PC-9 (cell line): ENCODE measurements around the gene HERPUD2. TPM values are rescaled to one million over a fixed set of nuclear protein-coding genes. Genes with fewer than 3 reads are reported as not detected.

Experiments
- BruUV-seq: library from RNA; stranded (reverse); fragments of 400-500 nt; replicated peaks from 2 replicates; lab custom pipeline; 2021; lab: Mats Ljungman, UMichigan
- CTCF ChIA-PET: fragments of 300-600 bp; sonication (Branson Sonifier 250); formaldehyde crosslinking; loops from one replicate; lab custom pipeline; 2022; ENCODE audit warnings: antibody characterized with exemption; lab: Charles Lee
- POLR2A ChIA-PET: fragments of 300-600 bp; sonication (Branson Sonifier 250); formaldehyde crosslinking; loops from one replicate; lab custom pipeline; 2022; ENCODE audit warnings: antibody characterized with exemption; ENCODE audit not compliant: unreplicated experiment; lab: Charles Lee
- DNase-seq, 2 experiments: peaks; one replicate each; pipeline versions ENCODE4 v3.0.0 to v3.0.0-alpha.2; 2015 to 2022; ENCODE audit warnings: mixed read lengths in 1 of 2
- H2AFZ ChIP-seq: fragments of 200-600 bp; sonication (generic); 2 replicates; pipeline ENCODE4 v1.8.1; 2017; ENCODE audit warnings: antibody characterized with exemption
- H3F3A ChIP-seq: fragments of 200-600 bp; sonication (generic); 2 replicates; pipeline ENCODE4 v1.8.1; 2017; ENCODE audit warnings: antibody characterized with exemption, mild to moderate bottlenecking, low read depth; ENCODE audit not compliant: insufficient read depth
- H3K27ac ChIP-seq: fragments of 200-600 bp; sonication (generic); 2 replicates; pipeline ENCODE4 v1.6.1; 2016; ENCODE audit warnings: mixed run types
- H3K27me3 ChIP-seq: fragments of 200-600 bp; sonication (generic); 2 replicates; pipeline ENCODE4 v1.6.1; 2016; ENCODE audit warnings: low read depth, mixed run types; ENCODE audit not compliant: insufficient read depth
- H3K36me3 ChIP-seq: fragments of 200-600 bp; sonication (generic); 2 replicates; pipeline ENCODE4 v1.6.1; 2016; ENCODE audit warnings: low read depth, mixed run types
- H3K4me1 ChIP-seq: fragments of 200-600 bp; sonication (generic); replicated peaks from 2 replicates; pipeline ENCODE4 v1.6.1; 2016; ENCODE audit warnings: mixed run types; ENCODE audit not compliant: insufficient read depth
- H3K4me2 ChIP-seq: fragments of 200-600 bp; sonication (generic); 2 replicates; pipeline ENCODE4 v1.6.1; 2017; ENCODE audit warnings: mixed run types
- H3K4me3 ChIP-seq: fragments of 200-600 bp; sonication (generic); 2 replicates; pipeline ENCODE4 v1.6.1; 2016; ENCODE audit warnings: mixed run types
- H3K79me2 ChIP-seq: fragments of 200-600 bp; sonication (generic); 2 replicates; pipeline ENCODE4 v1.6.1; 2017; ENCODE audit warnings: low read depth, mixed run types
- H3K9me2 ChIP-seq: fragments of 200-600 bp; sonication (generic); 2 replicates; pipeline ENCODE4 v1.8.1; 2017; ENCODE audit warnings: mild to moderate bottlenecking; ENCODE audit not compliant: insufficient read depth
- H3K9me3 ChIP-seq: fragments of 200-600 bp; sonication (generic); 2 replicates; pipeline ENCODE4 v1.8.1; 2016; ENCODE audit warnings: low read depth; ENCODE audit not compliant: insufficient read depth
- H4K20me1 ChIP-seq: fragments of 200-600 bp; sonication (generic); 2 replicates; pipeline ENCODE4 v1.8.1; 2017; ENCODE audit not compliant: insufficient read depth
- CTCF ChIP-seq: fragments of 200-600 bp; sonication (generic); conservative IDR thresholded peaks from 2 replicates; pipeline ENCODE4 v1.6.1; 2017; ENCODE audit warnings: mixed run types, antibody characterized with exemption, mild to moderate bottlenecking, moderate library complexity
- EZH2 ChIP-seq: fragments of 200-600 bp; sonication (generic); IDR thresholded peaks from 2 replicates; pipeline ENCODE4 v1.8.0; 2017; ENCODE audit warnings: antibody characterized with exemption, low read depth
- intact Hi-C: fragments of 100-400 bp; cut with micrococcal nuclease; formaldehyde crosslinking; loops from one replicate; pipeline ENCODE4 v1.10.0; 2022; ENCODE audit not compliant: unreplicated experiment
- total RNA-seq: library from RNA; stranded (reverse); gene quantifications from 2 replicates; pipeline ENCODE4 v1.2.3, GENCODE V29; 2021

Gene HERPUD2
- total RNA-seq, 1 experiment from 2014 or later: 53.4 TPM

- TF ChIP-seq EZH2 (no peak), CTCF (no peak)
- no peaks in the 10 kb centered on the region for H3K27me3 ChIP-seq
- H4K20me1 ChIP-seq: no peaks in the 10 kb centered on the region
- no peak overlapping the region for H3K4me3 ChIP-seq
- peaks cover 10% of the 10 kb centered on the region for H3K9me3 ChIP-seq
- DNase-seq: no peak
- H3K4me1 ChIP-seq: no peaks in the 10 kb centered on the region
- H3K27ac ChIP-seq: no peak overlapping the region
- intact Hi-C loops: no loop called here
- no peak overlapping the region for H3K4me2 ChIP-seq
- H3F3A ChIP-seq: no peaks in the 10 kb centered on the region
- ChIA-PET POLR2A (interaction anchor here (0.6 kb wide), 1 partner anchor 11 kb away, joined by 7 read pairs; no protein-coding TSS in a partner anchor), CTCF (no interaction called here)
- peaks cover 18% of the 10 kb centered on the region for H3K79me2 ChIP-seq
- no peak overlapping the region for H2AFZ ChIP-seq
- H3K9me2 ChIP-seq: no peaks in the 10 kb centered on the region
- H3K36me3 ChIP-seq: peaks cover 12% of the 10 kb centered on the region; the same call in 1 of the 2 replicates
- BruUV-seq: no TSS peak
Measured at GRCh38 chr7:35650751-35651150, 44.2 kb downstream of the HERPUD2 start.

- DNase-seq: no peak
- H4K20me1 ChIP-seq: no peaks in the 10 kb centered on the region
- intact Hi-C loops: no loop called here
- no peak overlapping the region for H3K4me2 ChIP-seq
- TF ChIP-seq EZH2 (no peak), CTCF (no peak)
- H3F3A ChIP-seq: no peaks in the 10 kb centered on the region; the same call in 1 of the 2 replicates
- H2AFZ ChIP-seq: no peak overlapping the region
- H3K27ac ChIP-seq: no peak overlapping the region
- no peaks in the 10 kb centered on the region for H3K27me3 ChIP-seq
- H3K4me1 ChIP-seq: no peaks in the 10 kb centered on the region
- BruUV-seq: no TSS peak
- H3K9me2 ChIP-seq: no peaks in the 10 kb centered on the region
- peaks cover 10% of the 10 kb centered on the region for H3K9me3 ChIP-seq
- no peak overlapping the region for H3K4me3 ChIP-seq
- peaks cover 12% of the 10 kb centered on the region; the same call in 1 of the 2 replicates for H3K36me3 ChIP-seq
- ChIA-PET POLR2A (no interaction called here), CTCF (interaction anchor here (0.6 kb wide), 1 partner anchor 506 kb away, joined by 3 read pairs; no protein-coding TSS in a partner anchor)
- peaks cover 10% of the 10 kb centered on the region for H3K79me2 ChIP-seq
Measured at GRCh38 chr7:35649711-35650110, 45.2 kb downstream of the HERPUD2 start.

GRCh38 chr7:35648367-35648766 lies 46.6 kb downstream of the HERPUD2 start:
- peaks cover 12% of the 10 kb centered on the region; the same call in 1 of the 2 replicates for H3K36me3 ChIP-seq
- no peaks in the 10 kb centered on the region for H3K27me3 ChIP-seq
- H3K4me2 ChIP-seq: no peak overlapping the region
- H2AFZ ChIP-seq: no peak overlapping the region
- H3K4me3 ChIP-seq: no peak overlapping the region
- no peaks in the 10 kb centered on the region for H3K4me1 ChIP-seq
- H3K9me3 ChIP-seq: peaks cover 10% of the 10 kb centered on the region
- no TSS peak for BruUV-seq
- peaks cover 9% of the 10 kb centered on the region for H3K79me2 ChIP-seq
- H3F3A ChIP-seq: no peaks in the 10 kb centered on the region; the same call in 1 of the 2 replicates
- no peak for DNase-seq
- no peaks in the 10 kb centered on the region for H4K20me1 ChIP-seq
- ChIA-PET CTCF (no interaction called here), POLR2A (no interaction called here)
- TF ChIP-seq CTCF (no peak), EZH2 (no peak)
- no peak overlapping the region for H3K27ac ChIP-seq
- H3K9me2 ChIP-seq: no peaks in the 10 kb centered on the region
- intact Hi-C loops: no loop called here
